Measurements from ENCODE around the gene GABRG3.

DNA sequence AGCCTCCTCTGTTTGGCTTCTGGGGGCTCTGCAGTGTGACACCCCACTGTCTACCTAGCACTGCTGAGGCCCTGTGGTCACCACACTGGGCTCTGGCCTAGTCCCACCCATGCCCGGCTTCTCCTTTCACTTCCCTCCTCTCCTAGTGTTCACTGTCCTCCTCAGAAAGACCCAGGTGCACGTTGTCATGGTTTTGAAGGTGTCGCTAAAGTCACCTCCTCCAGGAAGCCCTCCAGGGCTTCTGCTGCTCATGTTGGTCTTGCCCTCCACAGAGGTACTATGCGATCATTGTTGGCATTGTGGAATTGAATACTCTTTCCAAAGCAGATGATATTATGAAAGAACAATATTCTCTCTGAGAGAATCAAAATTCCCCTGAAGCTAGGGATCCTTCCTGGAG lies 163.5 kb downstream of the GABRG3 start:
- no peak for TF ChIP-seq CTCF (IDR thresholded peaks at IDR 0.05; ENCODE audit: extremely low read depth in 1 of 2, insufficient read depth in 1 of 2, low read depth in 1 of 2, low read length in 2 of 2)
- no peak for TF ChIP-seq POLR2A (IDR thresholded peaks at IDR 0.05; ENCODE audit: low read depth, low read length)
- no peak for TF ChIP-seq EZH2 (IDR thresholded peaks at IDR 0.05; ENCODE audit: borderline replicate concordance, low read depth, low read length, severe bottlenecking)
- TF ChIP-seq GATA2 (IDR thresholded peaks at IDR 0.05; ENCODE audit: insufficient read depth, insufficient read length, low read depth, low read length): no peak
- no peak for TF ChIP-seq POLR2AphosphoS5 (IDR thresholded peaks at IDR 0.05; ENCODE audit: insufficient read depth, low read depth, low read length)

Data from endothelial cell of umbilical vein (primary cell).